IPS-NIHi7 (cell line): Measurements from ENCODE around the gene CORO2A.

Experiments
- DNase-seq: peaks from one replicate; pipeline ENCODE4 v3.0.0; 2012; ENCODE audit warnings: mixed read lengths; ENCODE audit errors: extremely low spot score

The CORO2A gene

DNA sequence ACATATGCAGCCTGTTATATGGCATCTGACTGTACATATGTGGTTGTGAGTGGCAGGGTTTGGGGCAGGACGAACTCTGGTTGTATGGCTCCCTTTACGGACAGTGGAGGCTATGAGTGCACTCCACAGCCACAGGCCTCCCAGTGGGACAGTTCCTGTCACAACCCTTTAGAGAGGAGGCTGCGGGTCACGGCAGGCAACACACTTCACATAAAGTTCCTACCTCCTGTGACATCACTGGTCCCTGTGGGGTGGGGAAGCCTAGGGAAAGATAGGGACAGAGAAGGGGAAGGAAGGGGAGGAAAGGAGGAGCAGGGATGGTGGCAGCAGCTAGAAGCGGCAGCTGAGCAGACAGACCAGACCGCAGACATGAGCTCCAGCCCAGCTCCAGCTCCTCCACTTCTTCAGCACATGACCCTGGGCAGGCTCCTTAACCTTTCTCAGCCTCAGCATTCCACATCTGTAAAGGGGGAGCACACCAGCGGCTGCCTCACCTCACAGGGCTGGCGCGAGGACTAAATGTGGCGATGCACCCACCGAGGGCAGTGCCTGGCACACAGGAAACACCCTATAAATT, 27.4 kb upstream of the CORO2A start:
- no peak for DNase-seq

DNA sequence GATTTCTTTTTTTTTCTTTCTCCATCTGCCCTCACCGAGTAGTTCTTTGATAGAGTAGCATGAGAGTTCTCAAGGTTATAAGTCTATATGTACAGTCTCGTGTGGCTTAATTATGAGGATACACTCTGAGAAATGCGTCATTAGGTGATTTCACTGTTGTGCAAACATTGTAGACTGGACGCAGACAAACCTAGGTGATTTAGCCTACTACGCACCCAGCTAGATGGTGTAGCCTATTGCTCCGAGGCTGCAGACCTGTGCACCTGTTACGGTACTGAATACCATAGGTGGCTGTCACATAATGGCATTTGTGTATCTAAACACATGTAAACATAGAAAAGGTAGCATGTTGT, 26.9 kb upstream of the CORO2A start:
- DNase-seq: no peak

DNA sequence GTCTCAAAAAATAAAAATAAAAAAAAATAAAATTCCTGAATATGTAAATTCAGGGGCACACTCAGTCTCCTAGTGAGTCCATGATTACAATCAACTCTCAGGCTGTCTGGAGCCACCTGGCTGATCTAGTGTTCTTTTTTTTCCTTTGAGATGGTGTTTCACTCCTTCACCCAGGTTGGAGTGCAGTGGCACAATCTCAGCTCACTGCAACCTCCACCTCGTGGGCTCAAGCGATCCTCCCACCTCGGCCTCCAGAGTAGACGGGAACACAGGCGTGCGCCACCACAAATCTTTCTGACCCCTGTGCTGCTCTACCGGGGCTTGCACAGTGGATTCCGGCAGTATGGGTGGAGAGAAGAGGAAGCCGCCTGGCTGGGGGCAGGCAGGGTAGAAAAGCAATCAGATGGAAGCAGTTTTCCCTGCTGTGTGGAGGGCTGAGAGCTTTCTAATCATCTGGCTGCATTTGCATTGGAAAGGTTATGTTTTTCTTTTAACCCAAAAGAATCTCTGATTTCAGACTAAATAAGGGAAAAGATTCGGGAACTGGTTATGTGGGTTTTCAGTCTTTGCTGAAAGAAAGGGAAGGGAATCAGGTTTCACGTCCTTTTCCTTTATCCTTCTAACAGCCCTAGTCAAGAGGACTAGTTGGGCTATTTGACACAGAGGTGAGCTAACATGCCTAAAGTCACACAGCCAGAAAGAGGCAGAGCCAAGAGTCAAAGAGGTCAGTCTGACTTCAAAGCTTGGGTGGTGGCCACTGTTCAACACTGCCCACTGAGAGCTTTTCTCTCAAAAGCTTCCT, 26.3 kb upstream of the CORO2A start:
- DNase-seq: peak; percentile 74

DNA sequence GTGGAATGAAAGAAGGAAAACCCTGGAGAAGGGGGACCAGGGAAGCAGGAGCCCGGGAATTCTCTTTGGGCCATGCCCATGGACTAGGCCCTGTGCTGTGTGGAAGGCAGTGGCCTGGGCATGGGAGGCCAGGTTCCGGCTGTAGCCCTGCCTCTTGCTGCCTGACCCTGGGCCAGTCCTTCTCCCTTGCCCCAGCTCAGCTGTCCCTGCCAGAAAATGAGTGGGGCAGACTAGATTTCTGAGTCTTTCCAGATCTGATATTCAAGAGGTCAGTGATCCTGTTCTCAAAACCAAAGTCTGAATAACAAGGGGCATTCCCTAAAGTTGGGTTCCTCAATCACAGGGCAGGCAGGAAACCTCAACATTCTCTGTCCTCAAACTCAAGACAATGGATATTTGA, 24.8 kb upstream of the CORO2A start:
- no peak for DNase-seq

DNA sequence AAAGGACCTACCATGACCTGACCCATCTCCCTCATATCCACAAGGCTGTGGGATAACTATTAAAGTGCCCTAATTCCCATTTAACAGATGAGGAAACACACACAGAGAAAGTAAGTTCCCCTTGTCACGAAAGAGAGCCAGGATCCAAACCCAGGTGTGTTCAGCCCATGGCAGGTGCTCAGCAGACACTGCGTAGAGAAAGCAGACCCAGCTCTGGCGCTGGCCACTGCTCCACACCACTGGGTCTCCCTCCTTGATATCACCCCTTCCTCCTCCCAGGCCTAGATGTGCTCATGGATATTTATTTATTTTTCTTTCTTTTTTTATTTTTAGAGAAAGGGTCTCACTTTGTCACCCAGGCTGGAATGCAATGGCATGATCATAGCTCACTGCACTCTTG, 24.0 kb upstream of the CORO2A start:
- no peak for DNase-seq

DNA sequence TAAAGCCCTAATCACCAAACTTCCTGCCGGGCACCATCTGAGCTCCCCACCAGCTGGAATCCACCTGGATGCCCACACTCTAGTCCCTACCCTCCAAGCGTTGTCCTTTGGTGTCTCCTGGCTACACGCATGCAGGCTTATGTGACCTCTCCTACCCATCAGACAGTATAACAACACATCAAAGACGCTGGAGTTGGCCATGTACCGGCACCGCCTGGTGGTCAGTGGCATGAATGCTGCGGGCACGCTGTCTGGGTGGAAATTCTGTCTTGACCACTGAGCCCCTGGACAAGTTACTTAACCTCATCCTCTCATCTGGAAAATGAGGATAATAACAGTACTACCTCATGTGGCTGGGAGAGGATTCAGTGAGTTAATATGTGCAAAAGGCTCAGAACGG, 23.4 kb upstream of the CORO2A start:
- peak; percentile 52 for DNase-seq

DNA sequence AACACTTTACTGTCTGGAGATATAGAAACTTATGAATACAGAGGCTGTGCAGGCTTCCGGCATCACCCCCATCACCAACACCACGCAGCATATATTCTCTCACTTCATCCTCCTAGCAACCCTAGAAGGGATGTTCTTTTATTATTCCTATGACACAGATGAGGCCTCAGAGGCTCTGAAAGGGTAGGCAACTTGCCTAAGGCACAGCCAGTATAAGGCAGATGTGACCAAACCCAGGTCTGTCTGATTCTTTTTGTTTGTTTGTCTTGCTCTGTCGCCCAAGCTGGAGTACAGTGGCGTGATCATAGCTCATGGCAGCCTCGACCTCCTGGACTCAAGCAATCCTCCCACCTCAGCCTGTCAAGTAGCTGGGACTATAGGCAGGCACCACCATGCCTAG, 22.8 kb upstream of the CORO2A start:
- DNase-seq: no peak

DNA sequence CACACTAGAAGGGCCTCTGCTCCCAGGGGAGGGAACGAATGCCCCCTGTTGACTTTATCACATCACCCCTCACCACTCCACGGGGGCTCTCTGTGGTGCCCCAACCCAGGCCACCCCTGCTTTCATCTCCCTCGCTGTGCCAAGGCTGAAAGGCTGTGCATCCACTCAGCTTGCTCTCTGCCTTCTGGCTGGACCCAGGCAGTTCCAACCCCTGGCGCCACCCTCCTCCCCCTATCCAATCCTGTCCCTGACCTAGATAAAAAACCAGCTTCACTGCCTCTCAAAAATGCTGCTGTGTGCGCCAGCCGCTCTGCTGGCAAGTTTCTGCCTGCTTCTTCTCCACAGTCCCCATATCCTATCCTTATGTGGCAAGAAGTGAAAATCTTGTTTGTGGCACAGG, 22.4 kb upstream of the CORO2A start:
- no peak for DNase-seq

DNA sequence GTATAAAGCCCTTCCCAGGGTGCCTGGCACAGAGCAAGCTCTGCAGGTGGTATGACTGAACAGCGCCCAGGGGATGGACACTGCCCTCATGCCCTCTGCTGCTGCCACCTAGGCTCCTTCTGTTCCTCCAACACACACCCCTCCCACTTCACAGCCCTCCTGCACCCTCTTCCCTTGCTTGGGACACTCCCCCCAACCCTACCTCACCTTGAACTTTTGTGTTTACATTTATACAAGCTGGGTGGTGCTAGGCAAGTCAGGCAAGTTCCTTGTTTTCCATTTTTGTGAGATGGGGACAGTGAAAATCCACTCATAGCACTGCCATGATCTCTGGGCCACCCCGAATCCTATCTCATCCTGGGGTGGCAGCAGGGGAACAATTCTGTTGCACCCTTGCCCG, 18.8 kb upstream of the CORO2A start:
- DNase-seq: no peak

DNA sequence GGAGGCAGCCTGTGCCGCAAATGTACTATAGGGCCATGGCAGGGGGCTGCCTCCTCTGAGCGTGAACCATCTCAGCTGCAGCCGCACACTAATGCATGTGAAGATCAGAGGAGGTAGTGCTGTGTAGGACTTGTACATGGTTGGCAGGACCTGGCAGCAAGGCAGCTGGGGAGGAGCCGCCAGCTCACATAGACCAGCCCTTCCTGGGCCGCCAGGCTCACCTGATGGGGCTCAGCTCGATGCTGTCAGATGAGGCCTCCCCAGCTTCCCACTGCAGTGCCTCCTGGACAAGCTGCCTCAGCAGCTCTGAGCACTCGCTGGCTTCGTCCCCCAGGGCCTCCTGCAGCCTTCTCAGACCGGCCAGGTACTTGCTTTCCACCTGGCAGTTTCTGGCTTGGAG, 18.0 kb upstream of the CORO2A start:
- DNase-seq: no peak

DNA sequence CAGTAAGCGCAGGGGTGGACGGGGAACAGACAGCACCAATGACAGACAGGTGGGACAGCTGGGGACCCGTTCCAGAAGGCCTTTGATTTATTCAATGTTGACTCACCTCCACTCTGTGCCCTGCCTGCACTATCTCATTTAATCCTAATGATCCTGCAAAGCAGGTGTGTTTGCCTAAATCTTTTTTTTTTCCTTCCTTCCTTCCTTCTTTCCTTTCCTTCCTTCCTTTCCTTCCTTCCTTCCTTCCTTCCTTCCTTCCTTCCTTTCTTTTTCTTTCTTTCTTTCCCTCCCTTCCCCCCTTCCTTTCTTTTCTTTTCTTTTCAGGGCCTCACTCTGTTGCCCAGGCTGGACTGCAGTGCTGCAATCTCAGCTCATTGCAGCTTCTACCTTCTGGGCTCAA, 17.1 kb upstream of the CORO2A start:
- no peak for DNase-seq

DNA sequence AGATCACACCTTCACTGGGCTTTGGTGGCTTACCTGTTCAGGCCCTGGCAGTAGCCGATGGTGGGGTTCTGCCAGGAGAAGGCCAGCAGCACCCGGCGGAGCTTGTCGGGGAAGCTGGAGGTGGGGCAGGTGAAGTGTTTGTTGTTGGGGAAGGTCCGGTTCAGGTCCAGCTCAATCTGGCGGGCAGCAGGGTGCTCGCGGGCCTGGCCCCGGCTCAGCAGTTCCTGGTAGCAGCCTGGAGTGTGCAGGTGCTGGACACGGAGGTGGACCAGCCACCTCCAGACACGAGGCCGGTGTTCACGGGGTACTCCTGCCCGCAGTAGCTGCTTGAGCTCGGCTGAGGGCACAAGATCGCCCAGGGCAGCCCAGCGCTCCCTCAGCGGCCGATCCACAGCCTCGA, 16.2 kb upstream of the CORO2A start:
- no peak for DNase-seq

DNA sequence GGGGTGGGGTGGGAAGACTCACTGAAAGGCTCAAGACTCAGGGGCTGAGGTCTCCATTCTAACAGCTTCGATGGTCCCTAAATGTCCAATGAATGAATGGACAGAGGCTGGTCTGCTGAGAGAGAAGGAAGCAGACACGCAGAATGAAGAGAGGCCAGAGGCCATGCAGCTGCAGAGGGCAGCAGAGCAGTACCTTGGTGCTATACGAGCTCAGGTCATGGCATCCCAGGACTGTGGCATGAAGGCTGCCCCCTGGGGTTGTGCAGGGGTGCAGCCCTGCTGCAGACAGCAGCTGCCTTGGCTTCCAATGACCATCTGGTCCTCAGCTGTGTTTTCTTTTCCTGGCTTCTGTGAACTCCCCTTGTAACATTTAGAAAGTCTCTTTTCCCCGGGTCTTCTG, 15.2 kb upstream of the CORO2A start:
- DNase-seq: no peak

DNA sequence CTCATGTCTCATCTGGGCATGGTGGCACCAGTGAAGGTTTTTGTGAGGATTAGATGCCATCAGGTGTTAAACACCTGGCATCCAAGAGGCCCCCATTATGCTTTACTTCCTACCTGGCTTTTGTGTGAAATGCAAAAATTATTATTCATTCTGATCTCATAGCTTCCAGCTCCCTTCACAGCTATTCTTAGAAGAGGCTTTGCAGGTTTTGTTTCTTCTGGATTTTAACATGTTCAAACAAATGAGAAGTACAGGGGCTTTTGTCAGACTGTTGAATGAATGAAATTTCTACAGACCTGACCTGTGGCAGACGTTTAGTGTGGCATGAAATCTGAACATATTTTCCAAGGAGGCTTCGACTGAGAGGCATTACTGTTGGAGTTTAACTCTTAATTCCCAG, 14.3 kb upstream of the CORO2A start:
- no peak for DNase-seq

DNA sequence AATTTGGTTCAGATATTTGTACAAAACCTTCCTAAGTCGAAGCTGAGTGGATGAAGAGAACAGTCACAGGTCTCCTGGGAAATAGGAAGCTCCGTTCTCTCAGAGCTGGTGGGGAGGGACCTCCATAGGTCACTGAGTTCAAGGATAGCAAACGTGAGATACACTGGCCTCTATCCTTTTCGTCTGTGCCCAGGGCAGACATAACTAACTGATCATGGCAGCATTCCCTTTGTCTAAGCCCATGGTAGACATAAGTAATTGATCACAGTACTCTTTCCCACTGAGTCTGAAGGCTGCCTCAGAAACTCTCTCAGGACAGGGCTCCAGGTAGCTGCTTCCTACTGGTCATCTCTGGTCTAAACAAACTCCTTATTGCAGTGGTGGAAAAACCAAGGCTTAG, 12.3 kb upstream of the CORO2A start:
- DNase-seq: no peak

DNA sequence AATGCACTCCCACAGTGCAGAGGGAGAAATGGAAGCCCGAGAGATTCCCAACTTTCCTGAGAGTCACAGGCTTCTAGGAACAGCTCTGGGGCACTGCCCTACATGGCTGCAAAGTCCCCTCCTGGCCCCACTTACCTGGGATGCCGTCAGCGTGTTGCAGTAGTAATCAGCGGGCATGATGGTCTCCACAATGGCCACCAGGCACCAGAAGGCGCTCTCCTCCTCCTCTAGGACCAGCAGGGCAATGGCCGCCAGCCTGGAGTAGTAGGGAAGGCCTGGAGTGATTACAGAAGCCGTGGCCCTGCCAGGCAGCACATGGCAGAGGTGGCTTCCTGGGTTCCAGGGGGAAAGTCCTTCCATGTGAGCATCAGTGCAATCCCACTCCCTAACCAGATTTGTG, 10.7 kb upstream of the CORO2A start:
- DNase-seq: no peak

DNA sequence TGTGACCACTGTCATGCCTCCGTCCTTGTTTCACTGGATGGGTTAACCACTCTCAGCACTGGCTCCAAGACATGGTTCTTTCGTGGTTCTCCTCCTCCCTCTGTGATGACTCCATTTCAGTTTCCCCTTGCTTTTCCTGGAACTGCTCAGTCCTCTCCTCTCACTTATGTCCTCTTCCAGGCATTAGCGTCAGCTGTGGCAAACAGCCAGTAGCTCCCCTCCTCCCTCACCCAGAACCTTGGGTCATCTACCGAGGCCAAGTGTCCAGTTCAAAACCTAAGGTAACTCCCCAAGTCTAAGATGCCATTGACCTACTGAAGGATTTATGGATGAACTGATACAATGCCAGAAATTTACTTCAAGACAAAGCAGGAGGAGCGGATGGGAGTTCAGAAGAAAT, 9.8 kb upstream of the CORO2A start:
- DNase-seq: no peak

DNA sequence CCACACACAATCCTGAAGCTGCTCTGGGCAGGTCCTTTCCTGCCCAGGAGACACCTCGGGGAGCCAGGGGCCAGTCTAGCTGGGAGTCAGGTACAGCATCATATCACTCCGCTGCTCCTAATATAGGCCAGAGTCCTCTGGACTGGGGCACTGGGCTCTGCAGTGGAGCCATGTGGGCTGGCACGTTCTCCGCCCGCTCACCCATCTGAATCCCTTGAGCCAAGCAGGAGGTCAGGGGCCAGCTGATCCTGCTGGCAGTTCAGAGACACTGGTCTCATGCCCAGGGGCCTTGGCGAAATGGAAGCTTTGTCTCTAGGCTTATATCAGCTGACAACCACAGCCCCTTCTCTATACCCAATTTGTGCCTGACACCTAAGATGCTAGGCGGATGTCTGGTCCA, 9.3 kb upstream of the CORO2A start:
- DNase-seq: no peak

DNA sequence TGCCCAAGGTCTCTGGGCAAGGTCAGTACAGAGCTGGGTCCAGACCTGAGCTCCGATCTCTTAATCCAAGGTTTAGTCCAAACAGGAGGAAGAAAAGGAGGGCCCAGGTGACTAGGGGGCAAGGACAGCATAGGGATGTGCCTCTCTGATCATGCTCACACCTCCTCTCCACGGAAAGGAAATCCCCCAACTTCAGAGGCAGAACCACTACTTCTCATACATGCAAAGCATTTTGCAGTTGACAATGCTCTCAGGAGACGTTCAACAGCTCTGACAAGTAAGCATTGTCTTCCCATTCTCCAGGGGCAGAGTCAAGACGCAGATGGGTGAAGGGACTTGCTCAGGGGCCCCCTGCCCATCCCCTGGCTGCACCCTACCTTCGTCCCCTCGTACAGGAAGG, 8.7 kb upstream of the CORO2A start:
- DNase-seq: no peak

DNA sequence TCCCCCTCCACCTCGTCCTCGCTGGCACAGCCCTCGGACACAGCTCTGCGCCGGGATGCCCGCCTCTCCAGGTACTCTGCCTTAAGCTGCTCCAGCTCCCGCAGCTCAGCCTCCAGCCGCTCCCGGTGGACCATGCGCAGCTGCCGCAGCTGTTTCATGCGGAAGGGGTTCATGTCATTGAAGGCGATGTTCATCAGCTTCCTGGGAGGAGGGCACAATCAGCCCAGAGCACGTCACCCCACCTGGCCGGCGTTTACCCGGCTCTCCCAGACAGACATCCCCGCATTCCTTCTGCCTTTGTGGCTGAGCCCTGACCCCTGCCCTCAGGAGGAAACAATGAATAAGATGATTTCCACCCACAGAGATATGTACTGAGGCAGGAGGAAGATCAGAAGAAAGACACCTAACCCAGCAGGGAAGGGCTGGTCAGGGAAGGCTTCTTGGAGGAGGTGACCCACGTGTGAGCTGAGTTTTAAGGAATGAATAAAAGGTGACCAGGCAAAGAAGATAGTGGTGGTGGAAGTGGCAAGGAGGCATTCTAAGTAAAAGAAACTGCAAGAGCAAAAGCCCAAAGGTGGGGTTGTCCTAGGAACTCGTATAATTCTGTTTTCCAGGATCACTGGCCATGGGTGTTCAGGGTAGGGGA, 7.1 kb upstream of the CORO2A start:
- DNase-seq: no peak

DNA sequence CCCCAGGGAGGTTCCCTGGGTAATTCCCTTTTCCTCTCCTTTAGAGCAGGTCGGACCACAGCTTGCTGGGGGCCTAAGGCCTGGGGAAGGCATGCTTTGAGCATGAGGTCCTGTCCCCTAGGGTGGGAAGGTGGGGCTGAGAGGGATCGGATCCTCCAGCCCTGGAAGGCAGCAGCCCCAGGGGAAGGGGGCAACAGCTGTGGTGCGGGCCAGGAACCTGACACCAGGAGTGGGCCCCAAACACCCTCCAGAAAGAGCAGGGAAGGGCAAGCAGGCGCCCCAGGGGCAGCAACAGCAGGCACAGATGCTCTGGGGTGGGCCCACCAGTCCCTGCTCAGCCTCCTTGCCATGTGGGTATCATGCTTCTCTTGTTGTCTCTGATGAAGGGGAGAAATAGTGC, 3.2 kb upstream of the CORO2A start:
- DNase-seq: no peak

DNA sequence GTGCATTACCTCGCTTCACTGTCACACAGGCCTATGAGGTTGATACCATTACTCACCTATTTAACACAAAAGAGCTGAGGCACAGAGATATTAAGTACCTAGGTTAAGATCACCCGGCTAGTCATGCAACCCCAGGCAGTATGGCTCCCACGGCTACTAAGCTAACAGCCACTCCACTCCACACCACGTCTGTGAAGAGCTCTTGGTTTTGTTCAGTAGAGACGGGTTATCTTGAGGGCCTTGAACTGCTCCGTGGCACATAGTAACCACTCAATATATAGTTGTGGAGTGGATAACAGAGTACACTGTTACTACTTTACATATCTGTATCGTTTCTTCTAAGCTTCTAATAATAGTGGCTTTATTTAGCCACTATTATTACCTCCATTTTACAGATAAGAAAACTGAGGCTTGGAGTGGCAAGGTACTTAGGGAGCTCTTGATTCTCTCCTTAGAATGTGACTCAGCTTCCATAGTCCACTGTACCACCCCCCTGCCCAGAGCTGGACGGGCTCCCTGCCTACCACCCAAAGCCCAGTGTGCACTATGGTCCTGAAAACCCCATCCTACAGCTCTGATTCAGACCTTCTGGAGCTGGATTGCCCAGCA, 1.0 kb upstream of the CORO2A start:
- DNase-seq: no peak
